Adipose tissue (tissue), 3 donors: ENCODE data around the gene VSIG10. TPM values are rescaled to one million over a fixed set of nuclear protein-coding genes. Genes with fewer than 3 reads are reported as not detected.

Experiments used
- H3K27ac ChIP-seq: one replicate; pipeline ENCODE4 v1.5.1; 2013; ENCODE audit warnings: low read depth, low read length
- WGBS, 3 donors: extraction: QIAGEN DNeasy Blood & Tissue Kit; methylation state at CpG; one replicate each; pipeline ENCODE4 v1.1.7; 2013; 5-methylcytosine and 5-hydroxymethylcytosine counted together
- polyA plus RNA-seq, 3 donors: library from polyadenylated mRNA; stranded (reverse); fragments of 200-250 nt; gene quantifications; one replicate each; pipeline ENCODE4 v1.2.3, GENCODE V29; 2013
- donor health status: healthy with polysubstance abuse.
- donor health status: Bipolar disorder and iron deficiency.
- donor health status: healthy.

Gene VSIG10
- polyA plus RNA-seq, 3 donors: 10.8 to 18.9 (median 18.3) TPM

GRCh38 chr12:118064608-118065007, 39.2 kb downstream of the VSIG10 start:
- WGBS, 3 donors: 25 to 67% (median 35%) methylated on average over 2 of the region's 2 CpGs
- no peak overlapping the region for H3K27ac ChIP-seq

GRCh38 chr12:118063576-118064391, 40.0 kb downstream of the VSIG10 start:
- 47 to 64% (median 61%) methylated on average over 4 of the region's 4 CpGs for WGBS, 3 donors

GRCh38 chr12:118061873-118062843, 41.7 kb downstream of the VSIG10 start:
- 1 to 2% (median 2%) methylated on average over 44 of the region's 44 CpGs for WGBS, 3 donors
- peak overlapping the region; percentile 84 for H3K27ac ChIP-seq

More at GRCh38 chr12:118063576-118064391, 40.0 kb downstream of the VSIG10 start:
- no peak overlapping the region for H3K27ac ChIP-seq

GRCh38 chr12:118061011-118061872, 42.6 kb downstream of the VSIG10 start, which contains the start of gene WSB2:
TSS of gene WSB2 (minus strand) at chr12:118061179. CDS start at chr12:118061048, 131 bp downstream.
- 1% methylated on average over 57 to 73 of the region's 76 CpGs for WGBS, 3 donors

GRCh38 chr12:118060301-118061010, 43.4 kb downstream of the VSIG10 start:
- peak overlapping the region; percentile 84 for H3K27ac ChIP-seq
- WGBS, 3 donors: 1% methylated on average over 35 to 38 of the region's 46 CpGs

More at GRCh38 chr12:118061011-118061872, 42.6 kb downstream of the VSIG10 start, which contains the start of gene WSB2:
- peak within 1 kb of the TSS; percentile 84 for H3K27ac ChIP-seq

- 19 to 31% (median 24%) methylated on average over 11 of the region's 11 CpGs for WGBS, 3 donors
- peak overlapping the region; percentile 28 for H3K27ac ChIP-seq
Observed at GRCh38 chr12:118059341-118060191, 44.2 kb downstream of the VSIG10 start.

- H3K27ac ChIP-seq: no peak overlapping the region
- 89 to 92% (median 91%) methylated on average over 8 of the region's 8 CpGs for WGBS, 3 donors
Observed at GRCh38 chr12:118058881-118059280, 44.9 kb downstream of the VSIG10 start.

- H3K27ac ChIP-seq: no peak overlapping the region
- WGBS, 3 donors: 96 to 97% (median 97%) methylated on average over 7 of the region's 7 CpGs
Observed at GRCh38 chr12:118058227-118058626, 45.6 kb downstream of the VSIG10 start.

GRCh38 chr12:118055865-118056773, 47.7 kb downstream of the VSIG10 start:
- WGBS, 3 donors: 55 to 82% (median 70%) methylated on average over 13 of the region's 13 CpGs
- no peak overlapping the region for H3K27ac ChIP-seq

GRCh38 chr12:118055144-118055557, 48.7 kb downstream of the VSIG10 start:
- 62 to 74% (median 73%) methylated on average over 2 of the region's 2 CpGs for WGBS, 3 donors
- H3K27ac ChIP-seq: no peak overlapping the region

GRCh38 chr12:118053071-118053985, 50.5 kb downstream of the VSIG10 start:
- 82 to 94% (median 87%) methylated on average over 10 of the region's 10 CpGs for WGBS, 3 donors
- no peak overlapping the region for H3K27ac ChIP-seq

GRCh38 chr12:118052324-118053070, 51.3 kb downstream of the VSIG10 start:
- no peak overlapping the region for H3K27ac ChIP-seq
- 35 to 67% (median 41%) methylated on average over 14 of the region's 14 CpGs for WGBS, 3 donors

GRCh38 chr12:118050972-118051910, 52.6 kb downstream of the VSIG10 start:
- no peak overlapping the region for H3K27ac ChIP-seq
- WGBS, 3 donors: 82 to 96% (median 84%) methylated on average over 12 of the region's 12 CpGs
